H1 (cell line): ENCODE data around the gene NAV2. TPM values are rescaled to one million over a fixed set of nuclear protein-coding genes. Genes with fewer than 3 reads are reported as not detected.

Experiments
- CTCF ChIA-PET: fragments of 300-600 bp; sonication (Branson Sonifier 250); formaldehyde crosslinking; loops from one replicate; lab custom pipeline; 2021; ENCODE audit not compliant: partially characterized antibody; lab: Charles Lee
- POLR2A ChIA-PET: fragments of 300-600 bp; sonication (Branson Sonifier 250); formaldehyde crosslinking; loops from one replicate; lab custom pipeline; 2021; ENCODE audit warnings: inconsistent platforms; ENCODE audit not compliant: partially characterized antibody; lab: Charles Lee
- DNase-seq, 2 experiments: peaks; one replicate each; pipeline versions ENCODE4 v3.0.0 to v3.0.0-alpha.2; 2010 to 2022; ENCODE audit warnings: low spot score in 2 of 2, low read depth in 1 of 2, mixed read lengths in 1 of 2
- FAIRE-seq: peaks from 2 replicates; lab custom pipeline; 2011; peaks lifted over from hg19 to GRCh38; lab: Jason Lieb, UNC
- H2AFZ ChIP-seq: 2 replicates; pipeline ENCODE4 v1.8.1; 2012; ENCODE audit warnings: low read length, inconsistent platforms
- H2AK5ac ChIP-seq: 2 replicates; pipeline ENCODE4 v1.6.1; 2013; ENCODE audit warnings: low read depth, low read length
- H2BK120ac ChIP-seq: replicated peaks from 2 replicates; pipeline ENCODE3; 2013; ENCODE audit warnings: low read depth, low read length, inconsistent platforms
- H2BK12ac ChIP-seq: 2 replicates; pipeline ENCODE4 v1.6.1; 2013; ENCODE audit warnings: low read depth, low read length
- H2BK15ac ChIP-seq: 2 replicates; pipeline ENCODE4 v1.6.1; 2013; ENCODE audit warnings: low read length
- H2BK20ac ChIP-seq: 2 replicates; pipeline ENCODE4 v1.6.1; 2013; ENCODE audit warnings: low read length
- H2BK5ac ChIP-seq: 2 replicates; pipeline ENCODE4 v1.6.1; 2013; ENCODE audit warnings: low read depth, low read length
- H3K14ac ChIP-seq: 2 replicates; pipeline ENCODE4 v1.6.1; 2013; ENCODE audit warnings: inconsistent platforms; ENCODE audit not compliant: insufficient read length
- H3K18ac ChIP-seq: 2 replicates; pipeline ENCODE4 v1.6.1; 2013; ENCODE audit warnings: low read length; ENCODE audit errors: extremely low read depth
- H3K23ac ChIP-seq: 2 replicates; pipeline ENCODE4 v1.6.1; 2013; ENCODE audit warnings: inconsistent platforms; ENCODE audit not compliant: insufficient read length
- H3K23me2 ChIP-seq: 2 replicates; pipeline ENCODE4 v1.6.1; 2013; ENCODE audit warnings: low read depth, low read length
- H3K27ac ChIP-seq: 2 replicates; pipeline ENCODE4 v1.6.1; 2011; ENCODE audit warnings: low read depth, low read length, inconsistent platforms
- H3K27me3 ChIP-seq, 4 experiments: replicated peaks in 1 of 4; 1 replicate in 1 of 4; 2 replicates in 3 of 4; pipeline versions ENCODE4 v1.6.1 to v1.8.1; 2011 to 2013; ENCODE audit warnings: low read length in 3 of 4, mild to moderate bottlenecking in 3 of 4, inconsistent platforms in 2 of 4, mixed read lengths in 2 of 4, moderate library complexity in 1 of 4; ENCODE audit not compliant: control insufficient read depth in 3 of 4, insufficient read depth in 3 of 4; ENCODE audit errors: extremely low read depth in 1 of 4
- H3K36me3 ChIP-seq, 4 experiments: 2 replicates each; pipeline versions ENCODE4 v1.6.1 to v1.8.1; 2011 to 2013; ENCODE audit warnings: mild to moderate bottlenecking in 4 of 4, low read length in 3 of 4, moderate library complexity in 2 of 4, control low read depth in 1 of 4, inconsistent platforms in 1 of 4; ENCODE audit not compliant: insufficient read depth in 4 of 4, control insufficient read depth in 2 of 4
- H3K4ac ChIP-seq: replicated peaks from 2 replicates; pipeline ENCODE3; 2013; ENCODE audit warnings: low read length, low read depth, mixed read lengths, inconsistent platforms; ENCODE audit not compliant: insufficient read length
- H3K4me1 ChIP-seq, 4 experiments: replicated peaks in 1 of 4; 1 replicate in 1 of 4; 2 replicates in 3 of 4; pipeline versions ENCODE4 v1.6.1 to v1.8.1; 2011 to 2013; ENCODE audit warnings: low read length in 3 of 4, inconsistent platforms in 2 of 4, mixed read lengths in 1 of 4; ENCODE audit not compliant: insufficient read depth in 4 of 4, control insufficient read depth in 3 of 4
- H3K4me2 ChIP-seq, 2 experiments: 2 replicates each; pipeline versions ENCODE4 v1.6.1 to v1.8.1; 2011 to 2013; ENCODE audit warnings: low read depth in 2 of 2, low read length in 2 of 2, control low read depth in 1 of 2, inconsistent platforms in 1 of 2, mild to moderate bottlenecking in 1 of 2; ENCODE audit not compliant: insufficient read depth in 1 of 2
- H3K4me3 ChIP-seq, 4 experiments: fragments of 200-600, 300-600 bp in 1 of 4; sonication (generic), shearing (Covaris generic), sonication (Bioruptor Twin) in 1 of 4; 2 replicates each; pipeline versions ENCODE4 v1.5.1 to v1.8.1; 2011 to 2016; ENCODE audit warnings: low read length in 4 of 4, low read depth in 3 of 4, control low read depth in 2 of 4, inconsistent platforms in 2 of 4, mild to moderate bottlenecking in 2 of 4, mixed read lengths in 1 of 4, moderate library complexity in 1 of 4; ENCODE audit not compliant: insufficient read depth in 2 of 4; ENCODE audit errors: extremely low read depth in 1 of 4
- H3K56ac ChIP-seq: replicated peaks from 2 replicates; pipeline ENCODE3; 2013; ENCODE audit warnings: low read depth, mild to moderate bottlenecking, mixed read lengths, low read length, inconsistent platforms; ENCODE audit not compliant: insufficient read length
- H3K79me1 ChIP-seq: 2 replicates; pipeline ENCODE4 v1.6.1; 2013; ENCODE audit warnings: low read depth, low read length, control low read depth
- H3K79me2 ChIP-seq, 2 experiments: 2 replicates each; pipeline versions ENCODE4 v1.6.1 to v1.8.1; 2012 to 2013; ENCODE audit warnings: low read length in 2 of 2, mild to moderate bottlenecking in 2 of 2, inconsistent platforms in 1 of 2; ENCODE audit not compliant: insufficient read depth in 2 of 2, control insufficient read depth in 1 of 2
- H3K9ac ChIP-seq, 4 experiments: replicated peaks in 1 of 4; 1 replicate in 1 of 4; 2 replicates in 3 of 4; pipeline versions ENCODE4 v1.6.1 to v1.8.1; 2011 to 2013; ENCODE audit warnings: low read depth in 3 of 4, low read length in 3 of 4, control low read depth in 2 of 4, mild to moderate bottlenecking in 2 of 4, moderate library complexity in 2 of 4, inconsistent platforms in 1 of 4; ENCODE audit errors: extremely low read depth in 1 of 4
- H3K9me3 ChIP-seq, 2 experiments: 2 replicates each; pipeline versions ENCODE4 v1.6.1 to v1.8.1; 2012 to 2013; ENCODE audit warnings: mild to moderate bottlenecking in 2 of 2, moderate library complexity in 2 of 2, control low read depth in 1 of 2, inconsistent platforms in 1 of 2, low read depth in 1 of 2, low read length in 1 of 2, mixed read lengths in 1 of 2; ENCODE audit not compliant: insufficient read depth in 2 of 2
- H4K20me1 ChIP-seq, 2 experiments: replicated peaks in 1 of 2; 2 replicates each; pipeline versions ENCODE3 to v1.8.1; 2011 to 2013; ENCODE audit warnings: inconsistent platforms in 2 of 2, low read length in 2 of 2, mild to moderate bottlenecking in 1 of 2; ENCODE audit not compliant: insufficient read depth in 2 of 2, control insufficient read depth in 1 of 2
- H4K5ac ChIP-seq: 2 replicates; pipeline ENCODE4 v1.6.1; 2013; ENCODE audit warnings: low read length, low read depth, mixed read lengths, inconsistent platforms; ENCODE audit not compliant: insufficient read length
- H4K8ac ChIP-seq: 2 replicates; pipeline ENCODE4 v1.8.0; 2013; ENCODE audit warnings: mild to moderate bottlenecking, moderate library complexity, low read length, inconsistent platforms; ENCODE audit not compliant: insufficient read depth; ENCODE audit errors: extremely low read depth
- H4K91ac ChIP-seq: replicated peaks from 2 replicates; pipeline ENCODE3; 2013; ENCODE audit warnings: low read length, mixed read lengths, inconsistent platforms; ENCODE audit not compliant: insufficient read length
- CEBPB ChIP-seq: IDR thresholded peaks from 2 replicates; pipeline ENCODE4 v1.6.1; 2012; ENCODE audit warnings: low read depth, low read length
- CTBP2 ChIP-seq: IDR thresholded peaks from 2 replicates; pipeline ENCODE4 v1.7.0; 2011; ENCODE audit warnings: borderline replicate concordance, mild to moderate bottlenecking, moderate library complexity, mixed read lengths, low read length; ENCODE audit not compliant: insufficient read depth, insufficient read length
- JUN ChIP-seq: IDR thresholded peaks from 2 replicates; pipeline ENCODE4 v1.6.1; 2011; ENCODE audit warnings: low read depth, mild to moderate bottlenecking, improper control_type of control experiment, low read length
- MAFK ChIP-seq: IDR thresholded peaks from 2 replicates; pipeline ENCODE4 v1.6.1; 2012; ENCODE audit warnings: low read depth, mild to moderate bottlenecking, improper control_type of control experiment, low read length
- POLR2AphosphoS5 ChIP-seq: IDR thresholded peaks from 2 replicates; pipeline ENCODE4 v1.6.1; 2011; ENCODE audit warnings: low read depth, low read length
- RAD21 ChIP-seq, 2 experiments: IDR thresholded peaks in 1 of 2; conservative IDR thresholded peaks in 1 of 2; 2 replicates each; pipeline ENCODE4 v1.6.1; 2011; ENCODE audit warnings: low read depth in 2 of 2, low read length in 2 of 2, improper control_type of control experiment in 1 of 2, inconsistent platforms in 1 of 2, mild to moderate bottlenecking in 1 of 2, moderate library complexity in 1 of 2
- SAP30 ChIP-seq: fragments of 300-600 bp; sonication (generic); IDR thresholded peaks from 2 replicates; pipeline ENCODE4 v1.7.1; 2012; ENCODE audit warnings: low read length, moderate library complexity, mild to moderate bottlenecking, inconsistent platforms; ENCODE audit not compliant: insufficient read depth, insufficient replicate concordance
- SP2 ChIP-seq: IDR thresholded peaks from 2 replicates; pipeline ENCODE4 v1.6.1; 2012; ENCODE audit warnings: mild to moderate bottlenecking, low read length, inconsistent platforms
- USF2 ChIP-seq: IDR thresholded peaks from 2 replicates; pipeline ENCODE4 v1.6.1; 2011; ENCODE audit warnings: low read length, improper control_type of control experiment
- WGBS, 2 experiments: shearing (Covaris generic) in 1 of 2; methylation state at CpG; one replicate each; pipeline versions ENCODE4 v1.1.6 to v1.1.7; 2013 to 2015; ENCODE audit warnings: low lambda C conversion rate in 2 of 2, mixed read lengths in 2 of 2, inconsistent platforms in 1 of 2, low coverage in 1 of 2, missing lambda C conversion rate in 1 of 2; ENCODE audit not compliant: insufficient replicate concordance in 2 of 2, insufficient coverage in 1 of 2, insufficient read length in 1 of 2; ENCODE audit errors: extremely low coverage in 1 of 2, missing lambda C conversion rate in 1 of 2; 5-methylcytosine and 5-hydroxymethylcytosine counted together
- polyA plus RNA-seq, 7 experiments: library from polyadenylated mRNA; depleted of rRNA in 3 of 7; stranded (reverse) in 5 of 7; unstranded in 2 of 7; fragments of >200 nt in 5 of 7; fragments of 200-250 nt in 2 of 7; gene quantifications; 1 replicate in 5 of 7; 2 replicates in 1 of 7; 4 replicates in 1 of 7; pipeline versions ENCODE4 v1.2.1 to v1.2.3, GENCODE V29; 2011 to 2013; ENCODE audit warnings: missing spikeins in 2 of 7, mixed read lengths in 2 of 7
- total RNA-seq: library from RNA; stranded (reverse); fragmentation: NEBNext Ultra II Directional; extraction: Animal tissue kit (Norgen Biotek cat#: 25700); gene quantifications from 2 replicates; pipeline ENCODE4 v1.2.1, GENCODE V29; 2021
- TF ChIP-seq, protein P1 (sequence below): IDR thresholded peaks from 2 replicates; pipeline ENCODE4 v1.6.1; 2011; ENCODE audit warnings: low read depth, mild to moderate bottlenecking, low read length; ENCODE audit not compliant: insufficient read depth

The NAV2 gene
- total and polyA plus RNA-seq, 2 of the 8 experiments (the other 6 are each of a cell fraction or from before 2014, with no cell fraction given): 35.6 to 73.6 TPM

DNA sequence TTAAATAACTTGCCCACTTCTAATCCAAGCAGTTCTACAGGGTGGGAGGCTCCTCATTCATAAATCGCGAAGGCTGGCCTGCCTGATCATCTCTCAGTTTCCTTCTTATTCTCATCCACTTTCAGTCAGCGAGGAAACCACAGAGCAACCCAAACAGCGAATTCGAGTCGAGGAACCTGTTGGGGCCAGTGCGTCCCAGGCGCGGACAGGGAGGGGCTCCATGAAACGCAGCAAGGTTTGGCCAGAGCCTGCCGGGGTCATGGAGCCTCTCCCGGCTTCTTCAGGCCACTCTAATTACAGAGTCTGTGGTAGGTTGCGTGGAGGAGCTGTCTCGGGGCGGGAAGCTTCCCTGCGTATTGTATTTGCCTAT, 741 bp upstream of the NAV2 start:
- H4K91ac ChIP-seq: no peak overlapping the region
- peak overlapping the region; percentile 74 for H2BK120ac ChIP-seq
- H2BK5ac ChIP-seq: peak overlapping the region; percentile 90; the same call in 1 of the 2 replicates
- peaks cover 16% of the 10 kb centered on the region for H3K23me2 ChIP-seq
- no peaks in the 10 kb centered on the region for H4K20me1 ChIP-seq
- WGBS, 2 experiments: 11% methylated on average over 16 of the region's 16 CpGs; no CpG with 5 or more reads in 1 of the 2 experiments
- H3K18ac ChIP-seq: peak overlapping the region; percentile 51; the same call in 1 of the 2 replicates
- H3K9ac ChIP-seq: peak overlapping the region; percentile 73 to 83 (median 77); a peak in 6 of 7 replicates
- H3K56ac ChIP-seq: no peak overlapping the region
- DNase-seq: no peak
- peaks cover 0 to 13% (median 10%) of the 10 kb centered on the region in 4 experiments; a peak in 6 of 7 replicates for H3K4me1 ChIP-seq
- H3K23ac ChIP-seq: no peak overlapping the region
- no peaks in the 10 kb centered on the region for H3K9me3 ChIP-seq
- peak overlapping the region; percentile 99; the same call in 1 of the 2 replicates for H4K8ac ChIP-seq
- H3K79me1 ChIP-seq: no peaks in the 10 kb centered on the region
- peak overlapping the region; percentile 55 for H4K5ac ChIP-seq
- peak overlapping the region; percentile 55 for H3K4ac ChIP-seq
- peaks cover 8 to 33% (median 29%) of the 10 kb centered on the region in 4 experiments for H3K27me3 ChIP-seq
- no peak overlapping the region for H2AK5ac ChIP-seq
- H2BK12ac ChIP-seq: peak overlapping the region; percentile 94; the same call in 1 of the 2 replicates
- H3K4me3 ChIP-seq: peak overlapping the region; percentile 34 to 65 (median 46)
- ChIA-PET CTCF (interaction anchor here (0.7 to 1.3 kb wide), 3 partner anchors 9 to 53 kb away, joined by 3 to 4 read pairs (median 3); no protein-coding TSS in a partner anchor), POLR2A (interaction anchor here (1.1 to 2.4 kb wide), 8 partner anchors 9 to 79 kb away, joined by 3 to 22 read pairs (median 4); no protein-coding TSS in a partner anchor)
- no peak overlapping the region for H3K14ac ChIP-seq
- H3K27ac ChIP-seq: peak overlapping the region; percentile 69; the same call in 1 of the 2 replicates
- H2BK15ac ChIP-seq: no peak overlapping the region
- H3K36me3 ChIP-seq: no peaks in the 10 kb centered on the region
- no peaks in the 10 kb centered on the region for H3K79me2 ChIP-seq
- FAIRE-seq: no peak
- peak overlapping the region; percentile 75 to 96 for H3K4me2 ChIP-seq
- H2AFZ ChIP-seq: peak overlapping the region; percentile 77
- H2BK20ac ChIP-seq: no peak overlapping the region
- TF ChIP-seq CEBPB (no peak), POLR2AphosphoS5 (no peak), SP2 (no peak), JUN (no peak), MAFK (no peak), SAP30 (no peak), RAD21 (IDR thresholded peaks at IDR 0.05 in 1 of 2, conservative IDR thresholded peaks at IDR 0.05 in 1 of 2; ENCODE audit: low read depth in 2 of 2, low read length in 2 of 2) (no peak), USF2 (no peak), CTBP2 (no peak)
- TF ChIP-seq, protein P1, sequence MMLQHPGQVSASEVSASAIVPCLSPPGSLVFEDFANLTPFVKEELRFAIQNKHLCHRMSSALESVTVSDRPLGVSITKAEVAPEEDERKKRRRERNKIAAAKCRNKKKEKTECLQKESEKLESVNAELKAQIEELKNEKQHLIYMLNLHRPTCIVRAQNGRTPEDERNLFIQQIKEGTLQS: no peak
